ENCODE measurements around the gene ASTN2.
"Not testable (repeated sequence)": the region's sequence is repeated elsewhere in the genome, so short reads cannot be mapped to it uniquely, and the experiment has no call there.

ASTN2 gene

DNA sequence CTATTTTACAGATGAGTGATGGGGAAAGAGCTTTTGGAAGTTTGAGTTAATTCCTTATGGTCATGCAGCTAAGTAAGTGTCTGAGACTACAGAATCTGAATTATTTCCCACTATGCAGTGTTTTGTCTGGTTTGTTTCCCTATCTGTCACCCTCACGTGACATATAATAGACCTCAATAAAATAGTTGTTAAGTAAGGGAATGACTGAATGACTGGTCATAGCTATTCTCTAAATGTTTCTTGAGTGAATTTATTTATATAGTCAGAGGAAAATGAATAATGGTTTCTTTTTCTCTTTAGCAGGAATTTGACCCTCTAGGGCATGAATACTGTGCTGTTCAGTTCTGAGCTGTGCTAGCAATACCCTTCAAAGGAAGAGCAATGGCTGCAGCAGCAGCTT lies 717.5 kb downstream of the ASTN2 start:
- DNase-seq (ENCODE audit: low spot score) = no peak

DNA sequence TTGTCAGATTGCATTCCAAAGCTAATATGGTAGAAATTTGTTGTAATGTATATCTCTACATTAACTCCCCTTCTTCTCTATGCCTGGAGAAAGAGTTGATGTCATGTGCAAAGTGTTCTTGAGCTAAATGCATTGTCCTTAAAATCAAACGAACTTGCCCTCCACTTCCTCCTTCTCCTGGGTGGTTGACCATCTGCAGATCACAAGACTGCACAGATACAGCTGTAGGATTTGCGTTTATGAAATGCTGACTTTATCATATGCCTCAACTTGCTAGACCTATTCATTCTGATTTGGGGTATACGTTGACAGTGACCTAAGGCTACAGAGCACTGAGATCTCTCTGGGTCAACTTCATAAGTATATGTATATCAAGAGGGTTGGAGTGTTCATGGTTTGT lies 719.4 kb downstream of the ASTN2 start:
- DNase-seq (ENCODE audit: low spot score) = no peak

DNA sequence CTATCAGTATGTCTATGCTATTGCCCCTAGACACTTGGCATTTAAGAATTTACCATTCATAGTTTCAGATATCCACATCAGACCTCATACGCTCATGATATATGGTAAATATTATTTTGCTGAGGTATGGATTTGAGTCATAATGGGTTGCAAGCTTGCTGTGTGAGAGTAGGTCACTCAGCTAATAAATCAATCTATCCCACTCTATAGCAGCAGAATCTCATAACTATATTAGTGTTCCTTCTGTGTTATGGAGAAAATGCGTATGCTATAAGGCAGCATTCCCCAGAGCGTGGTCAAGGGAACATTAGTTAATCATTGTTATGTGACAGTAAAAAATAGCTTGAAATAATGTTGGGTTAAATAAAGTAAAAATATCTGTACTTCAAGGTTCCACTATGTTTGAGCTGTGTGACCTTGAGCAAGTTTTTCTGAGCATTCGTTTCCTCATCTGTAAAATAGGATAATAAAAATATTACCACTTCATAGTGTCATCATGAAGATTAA lies 720.0 kb downstream of the ASTN2 start:
- DNase-seq (ENCODE audit: low spot score) = no peak

DNA sequence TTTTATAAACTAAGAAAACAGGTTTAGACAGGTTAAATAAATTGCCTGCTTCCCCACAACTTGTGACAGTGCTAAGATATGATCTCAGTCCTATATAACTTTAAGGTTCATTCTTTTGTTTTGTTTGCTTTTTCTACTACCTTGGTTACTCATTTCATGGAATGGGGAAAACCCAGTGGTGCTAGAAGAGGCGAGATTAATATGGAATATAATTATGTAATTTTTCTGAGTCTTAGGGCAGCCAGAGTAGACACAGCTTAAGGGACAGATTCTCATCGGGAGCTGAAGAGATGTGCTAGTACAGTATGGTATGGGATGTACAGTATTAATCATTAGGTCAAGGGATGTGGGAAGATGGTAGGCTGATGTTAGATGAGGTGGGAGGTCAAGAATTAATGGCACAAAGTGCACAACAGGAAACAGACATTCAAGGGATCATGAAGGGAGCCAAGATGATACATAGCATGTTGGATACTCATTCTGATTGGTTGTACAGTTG lies 721.6 kb downstream of the ASTN2 start:
- no peak for DNase-seq (ENCODE audit: low spot score)

DNA sequence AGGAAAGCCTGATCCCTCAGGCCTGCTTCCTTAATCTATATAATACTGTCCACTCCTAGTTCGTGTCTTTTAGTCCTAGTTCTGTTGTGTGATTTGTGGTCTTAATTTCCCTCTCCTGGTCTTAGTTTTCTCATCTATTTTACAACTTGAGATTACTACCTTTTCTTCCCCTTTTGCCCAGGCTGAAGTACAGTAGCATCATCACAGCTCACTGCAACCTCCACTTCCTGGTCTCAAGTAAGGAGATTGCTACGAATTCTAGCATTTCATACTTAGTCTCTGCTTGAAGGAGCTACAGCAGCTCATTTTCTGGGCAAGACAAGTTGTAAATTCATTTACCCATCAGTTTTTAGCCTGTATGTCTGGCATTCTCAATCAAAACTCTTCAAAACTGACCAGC lies 722.2 kb downstream of the ASTN2 start:
- no peak for DNase-seq (ENCODE audit: low spot score)

DNA sequence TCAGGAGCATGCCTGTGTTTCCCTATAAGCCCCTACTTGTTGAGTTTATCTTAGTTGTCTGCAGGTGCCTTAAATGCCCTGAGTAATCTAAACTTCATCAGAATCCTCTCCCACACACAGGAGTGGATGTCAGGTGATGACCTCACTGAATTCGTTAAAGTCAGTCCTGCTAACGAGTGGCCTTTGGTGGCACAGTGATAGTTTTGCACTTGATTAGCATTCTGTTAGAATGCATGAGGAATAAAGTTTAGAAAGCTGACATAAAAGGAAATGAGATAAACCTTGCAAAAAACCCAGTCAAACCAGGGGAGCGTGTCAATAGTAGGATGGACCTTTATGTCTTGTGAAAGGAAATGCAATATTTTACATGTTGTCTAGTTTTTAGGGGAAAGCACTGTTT lies 723.2 kb downstream of the ASTN2 start:
- DNase-seq (ENCODE audit: low spot score) = no peak

DNA sequence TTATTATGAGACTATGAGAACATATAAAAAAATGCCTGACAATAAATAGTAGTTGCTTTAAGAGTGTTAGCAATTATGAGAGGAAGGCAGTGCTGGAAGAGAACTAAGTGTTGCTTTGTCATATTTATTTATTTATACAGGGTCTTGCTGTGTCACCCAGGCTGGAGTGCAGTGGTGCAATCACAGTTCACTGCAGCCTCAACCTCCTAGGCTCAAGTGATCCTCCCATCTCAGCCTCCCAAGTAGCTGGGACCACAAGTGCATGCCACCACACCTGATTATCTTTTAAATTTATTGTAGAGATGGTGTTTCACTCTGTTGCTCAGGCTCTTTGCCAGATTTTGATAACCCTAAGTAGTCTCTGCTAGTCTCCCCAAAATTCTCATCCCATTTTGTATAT lies 724.1 kb downstream of the ASTN2 start:
- DNase-seq (ENCODE audit: low spot score) = not testable (repeated sequence)

DNA sequence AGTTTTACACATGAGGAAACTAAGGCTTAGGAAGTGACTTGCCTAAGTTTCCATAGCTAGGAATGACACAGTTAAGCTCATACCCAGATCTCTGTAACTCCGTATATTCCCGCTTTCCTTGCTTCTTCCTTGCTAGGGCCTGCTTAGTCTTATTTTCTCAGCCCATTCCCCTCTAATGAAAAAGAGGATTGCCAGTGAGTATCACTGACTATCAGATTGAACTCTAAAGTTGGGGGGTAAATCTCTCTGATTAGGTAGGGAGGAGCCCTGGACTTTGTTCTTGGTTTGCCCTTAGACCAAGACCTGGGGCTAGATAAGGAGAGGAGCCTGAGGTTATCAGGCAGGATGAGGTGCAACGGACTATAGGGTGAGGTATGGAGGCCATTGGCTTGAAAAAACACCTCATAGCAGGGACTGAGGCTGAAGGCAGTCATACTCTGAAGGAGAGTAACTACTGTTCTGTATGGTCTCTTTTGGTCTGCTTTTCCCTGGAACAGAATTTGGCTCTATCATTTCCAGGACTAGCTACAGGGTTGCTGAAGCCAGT lies 725.3 kb downstream of the ASTN2 start:
- DNase-seq (ENCODE audit: low spot score) = peak; percentile 14

DNA sequence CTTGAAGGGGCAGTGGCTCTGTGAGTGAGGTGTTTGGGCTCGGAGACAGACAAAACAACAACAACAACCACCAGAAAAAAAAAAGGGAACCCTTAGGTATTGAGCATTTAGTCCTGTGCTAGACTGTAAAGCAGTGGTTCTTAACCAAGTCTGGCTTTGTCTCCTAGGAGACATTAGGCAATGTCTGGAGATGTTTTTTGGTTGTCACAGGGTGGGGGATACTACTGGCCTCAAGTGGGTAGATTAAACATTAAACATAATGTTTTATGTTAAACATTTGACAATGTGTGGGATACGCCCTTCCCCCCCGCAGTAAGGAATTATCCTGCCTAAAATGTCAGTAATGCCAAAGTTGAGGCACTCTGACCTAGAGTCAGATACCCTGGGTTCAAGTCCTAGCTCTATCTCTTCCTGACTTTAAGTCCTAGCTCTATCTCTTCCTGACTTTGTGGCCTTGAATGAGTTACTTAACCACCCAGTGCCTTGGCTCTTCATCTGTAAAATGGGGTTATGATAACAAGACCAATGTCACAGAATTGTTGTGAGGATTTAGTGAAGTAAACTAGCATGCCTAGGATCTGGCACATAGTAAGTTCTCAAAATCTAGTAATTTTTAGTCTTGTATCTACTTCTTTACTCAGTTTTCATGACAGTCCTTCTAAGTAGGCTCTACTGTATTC lies 725.9 kb downstream of the ASTN2 start:
- no peak for DNase-seq (ENCODE audit: low spot score)

DNA sequence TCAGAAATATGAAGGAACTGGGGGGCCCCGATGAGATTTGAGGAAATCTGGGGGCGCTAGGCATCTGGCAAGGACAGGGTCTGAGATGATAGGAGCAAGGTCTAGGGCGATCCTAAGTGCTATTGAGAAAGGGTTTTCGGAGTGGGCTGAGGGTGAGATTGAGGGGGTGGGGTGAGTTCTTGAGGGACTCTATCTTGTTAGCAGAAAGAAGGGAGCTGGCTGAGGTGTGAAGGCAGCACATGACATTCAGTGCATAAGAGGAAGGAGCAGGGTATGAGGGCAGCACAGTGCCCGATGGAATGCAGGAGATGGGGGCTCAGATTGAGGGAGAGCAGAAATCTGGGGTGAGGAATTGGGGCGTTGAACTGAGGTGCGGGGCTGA lies 727.1 kb downstream of the ASTN2 start:
- peak; percentile 30 for DNase-seq (ENCODE audit: low spot score)

DNA sequence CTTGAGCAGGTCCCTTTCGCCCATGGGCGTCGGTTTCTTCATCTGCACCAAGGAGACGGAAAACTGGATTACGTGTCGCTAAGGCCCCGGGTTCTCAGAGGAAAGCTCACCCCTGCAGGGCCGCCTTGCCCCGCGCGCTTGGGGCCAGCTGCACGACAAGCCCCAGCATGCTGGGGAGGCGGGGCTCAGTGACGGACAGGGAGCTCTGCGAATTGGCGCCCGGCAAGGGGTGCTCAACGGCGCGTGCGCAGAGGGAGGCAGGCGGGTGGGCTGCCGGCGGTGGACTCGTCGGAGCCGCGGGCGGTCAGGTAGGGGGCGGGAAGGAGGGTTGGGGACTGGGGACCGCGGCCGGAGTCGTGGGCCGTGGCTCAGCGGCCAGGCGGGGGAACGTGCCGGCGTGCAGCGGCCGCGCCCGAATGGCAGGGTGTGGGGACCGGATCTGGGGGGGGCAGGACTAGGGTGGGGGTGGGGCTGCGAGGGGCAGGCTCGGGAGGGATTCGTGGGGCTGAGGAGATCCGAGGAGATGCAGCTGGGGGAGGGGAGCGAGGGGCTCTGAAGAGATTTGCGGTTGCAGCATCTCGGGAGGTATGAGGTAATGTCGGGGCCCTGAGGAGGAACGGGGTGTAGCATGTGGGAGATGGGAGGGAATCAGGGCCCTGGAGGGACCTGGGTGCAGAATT lies 727.6 kb downstream of the ASTN2 start, which contains the start of gene TRIM32:
Gene TRIM32 (plus strand): TSS at position 232 of the 680 bp plus-strand sequence. CDS start 10,438 bp downstream, outside the sequence.
- DNase-seq (ENCODE audit: low spot score) = peak; percentile 99

DNA sequence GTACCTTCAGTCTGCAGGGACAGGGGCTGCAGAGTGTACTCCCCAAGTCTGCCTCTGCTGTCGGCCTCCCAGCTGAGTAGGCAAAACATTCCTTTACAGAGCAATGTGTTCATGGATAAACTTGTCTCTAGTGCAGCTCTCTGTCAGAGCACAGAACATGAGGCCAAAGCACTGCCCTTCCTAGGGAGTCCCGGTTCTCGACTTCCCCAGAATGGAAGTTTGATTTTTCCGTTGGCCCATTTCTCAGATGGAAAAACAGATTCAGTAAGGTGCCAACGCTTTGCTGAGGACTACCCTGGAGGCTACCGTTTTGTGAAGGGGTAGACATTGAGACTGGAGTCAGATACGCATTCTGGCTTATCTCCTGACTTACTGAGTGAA lies 728.2 kb downstream of the ASTN2 start:
- no peak for DNase-seq (ENCODE audit: low spot score)

DNA sequence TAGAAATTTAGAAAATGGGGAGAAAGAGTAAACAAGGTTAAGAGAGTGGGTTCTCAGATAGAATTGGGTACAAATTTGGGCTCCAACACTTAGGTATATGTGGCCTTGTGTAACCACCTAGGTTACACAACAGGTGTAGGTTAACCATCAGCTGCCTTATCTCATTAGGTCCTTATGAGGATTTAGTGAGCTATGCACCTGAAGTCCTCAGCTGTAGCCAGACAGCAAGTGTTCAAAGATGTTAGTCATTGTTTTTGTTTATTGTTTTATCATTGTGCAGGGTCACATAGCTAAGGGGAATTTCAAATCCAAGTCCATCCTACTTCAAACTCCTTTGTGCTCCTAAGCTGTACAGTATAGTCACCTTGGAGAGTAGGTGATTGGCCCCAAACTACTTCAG lies 728.7 kb downstream of the ASTN2 start:
- DNase-seq (ENCODE audit: low spot score) = no peak

DNA sequence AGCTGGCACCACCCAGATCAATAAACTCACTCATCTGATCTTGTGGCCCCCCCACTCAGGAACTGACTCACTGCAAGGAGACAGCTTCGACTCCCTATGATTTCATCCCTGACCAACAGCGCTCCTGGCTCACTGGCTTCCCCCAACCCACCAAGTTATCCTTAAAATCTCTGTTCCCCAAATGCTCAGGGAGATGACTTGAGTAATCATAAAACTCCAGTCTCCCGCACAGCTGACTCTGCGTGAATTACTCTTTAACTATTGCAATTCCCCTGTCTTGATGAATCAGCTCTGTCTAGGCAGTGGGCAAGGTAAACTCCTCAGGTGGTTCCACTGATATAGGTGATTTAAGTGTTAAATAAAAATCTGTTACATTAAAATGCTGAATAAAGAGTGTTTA lies 729.7 kb downstream of the ASTN2 start:
- no peak for DNase-seq (ENCODE audit: low spot score)

DNA sequence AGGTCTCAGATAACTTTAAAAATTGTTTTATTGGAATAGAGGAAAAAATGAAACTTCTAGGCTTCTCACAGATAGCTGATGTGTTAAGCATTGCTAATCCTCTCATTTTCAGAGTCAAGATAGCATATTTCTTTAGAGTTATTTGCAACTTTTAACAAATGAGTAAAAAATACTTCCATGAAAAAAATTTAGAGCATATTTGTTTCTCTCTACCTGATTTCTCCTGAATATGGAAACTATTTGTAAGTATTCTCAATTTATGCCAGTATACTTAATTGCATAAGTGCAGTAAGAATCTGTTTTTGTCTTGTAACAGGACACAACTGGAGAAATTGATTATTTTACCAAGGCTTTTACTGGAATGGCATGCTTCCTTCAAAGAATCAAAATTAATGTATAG lies 731.3 kb downstream of the ASTN2 start:
- DNase-seq (ENCODE audit: low spot score) = no peak

DNA sequence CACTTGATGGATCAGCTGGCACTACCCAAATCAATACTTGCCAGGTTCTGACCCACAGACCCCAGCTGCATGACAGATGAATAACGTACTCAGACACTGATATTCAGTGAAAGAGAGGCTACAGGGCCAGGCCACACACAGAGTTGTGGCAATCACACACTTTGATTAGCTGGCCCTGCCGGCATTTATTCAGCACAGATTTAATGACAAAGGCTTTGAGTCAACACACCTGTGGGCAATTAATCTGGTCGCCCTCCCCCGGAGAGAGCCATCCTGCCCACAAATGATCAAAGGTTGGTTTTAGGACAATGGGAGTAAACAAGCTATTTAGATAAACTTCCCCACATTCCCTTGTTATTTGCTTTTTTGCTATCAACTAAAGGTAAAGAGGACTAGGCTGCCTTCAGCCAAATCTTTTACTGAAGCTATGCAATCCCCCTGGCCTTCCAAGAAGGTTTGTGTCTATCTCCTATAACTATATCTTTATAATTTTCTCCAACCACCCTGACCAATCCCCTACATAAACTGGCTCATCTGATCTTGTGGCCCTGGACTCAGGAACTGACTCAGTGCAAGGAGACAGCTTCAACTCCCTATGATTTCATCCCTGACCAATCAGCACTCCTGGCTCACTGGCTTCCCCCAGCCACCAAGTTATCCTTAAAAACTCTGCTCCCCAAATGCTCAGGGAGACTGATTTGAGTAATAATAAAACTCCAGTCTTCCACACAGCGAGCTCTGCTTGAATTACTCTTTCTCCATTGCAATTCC lies 740.5 kb downstream of the ASTN2 start:
- no peak for DNase-seq (ENCODE audit: low spot score)

DNA sequence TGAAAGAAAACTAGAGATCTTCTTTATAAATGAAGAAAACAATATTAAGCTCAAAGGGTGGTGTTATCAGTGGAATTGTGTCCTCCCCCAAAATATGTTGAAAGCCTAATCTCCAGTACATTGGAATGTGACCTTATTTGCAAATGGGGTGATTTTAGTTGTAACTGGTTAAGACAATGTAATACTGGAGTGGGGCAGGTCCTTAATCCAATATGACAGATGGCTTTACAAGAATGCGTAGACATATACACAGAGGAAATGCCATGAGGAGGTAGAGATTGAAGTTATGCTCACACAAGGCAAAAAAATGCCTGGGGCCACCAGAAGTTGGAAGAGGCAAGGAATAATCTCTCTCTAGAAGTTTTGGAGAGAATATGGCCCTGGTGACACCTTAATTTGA lies 741.5 kb downstream of the ASTN2 start:
- DNase-seq (ENCODE audit: low spot score) = no peak

DNA sequence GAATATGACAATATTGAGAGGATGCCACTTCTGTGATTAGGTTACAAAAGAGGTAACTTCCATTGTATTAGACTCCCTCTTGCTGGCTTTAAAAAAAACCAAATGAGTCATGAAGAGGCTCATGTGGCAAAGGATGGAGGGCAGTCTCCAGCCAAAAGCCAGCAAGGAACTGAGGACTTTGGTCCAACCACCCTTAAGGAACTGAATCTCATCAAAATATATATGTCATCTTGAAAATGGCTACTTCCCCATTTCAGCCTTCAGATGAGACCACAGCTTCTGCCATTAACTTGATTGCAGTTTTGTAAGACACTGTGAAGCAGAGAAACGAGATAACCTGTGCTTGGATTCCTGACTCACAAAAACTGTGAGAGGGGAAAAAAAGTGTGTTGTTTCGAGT lies 743.3 kb downstream of the ASTN2 start:
- no peak for DNase-seq (ENCODE audit: low spot score)

DNA sequence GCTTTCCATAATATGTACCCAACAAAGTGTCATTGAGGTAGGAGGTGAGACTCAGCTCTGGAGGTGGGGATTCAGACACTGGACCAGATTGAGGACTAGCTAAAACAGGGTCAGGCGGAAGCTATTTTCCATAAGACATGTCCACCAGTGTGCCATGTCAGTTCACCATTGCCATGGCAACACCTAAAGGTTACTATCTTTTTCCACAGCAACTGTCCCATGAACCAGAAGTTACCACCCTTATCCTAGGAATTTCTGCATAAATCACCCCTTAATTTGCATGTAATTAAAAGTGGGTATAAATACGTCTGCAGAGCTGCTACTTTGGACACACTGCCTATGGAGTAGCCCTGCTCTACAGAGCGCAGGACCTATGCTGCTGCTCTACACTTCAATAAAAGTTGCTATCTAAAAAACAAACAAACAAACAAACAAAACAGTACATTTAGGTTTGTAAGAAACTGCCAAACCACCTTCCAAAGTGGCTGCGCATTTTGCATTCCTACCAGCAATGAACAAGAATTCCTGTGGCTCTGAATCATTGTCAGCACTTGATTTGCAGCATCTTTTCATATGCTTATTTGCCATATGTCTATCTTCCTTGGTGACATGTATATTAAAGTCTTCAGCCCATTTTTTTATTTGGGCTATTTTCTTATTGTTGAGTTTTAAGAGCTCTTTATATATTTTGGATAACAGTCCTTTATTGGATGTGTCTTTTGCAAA lies 745.7 kb downstream of the ASTN2 start:
- DNase-seq (ENCODE audit: low spot score) = no peak

DNA sequence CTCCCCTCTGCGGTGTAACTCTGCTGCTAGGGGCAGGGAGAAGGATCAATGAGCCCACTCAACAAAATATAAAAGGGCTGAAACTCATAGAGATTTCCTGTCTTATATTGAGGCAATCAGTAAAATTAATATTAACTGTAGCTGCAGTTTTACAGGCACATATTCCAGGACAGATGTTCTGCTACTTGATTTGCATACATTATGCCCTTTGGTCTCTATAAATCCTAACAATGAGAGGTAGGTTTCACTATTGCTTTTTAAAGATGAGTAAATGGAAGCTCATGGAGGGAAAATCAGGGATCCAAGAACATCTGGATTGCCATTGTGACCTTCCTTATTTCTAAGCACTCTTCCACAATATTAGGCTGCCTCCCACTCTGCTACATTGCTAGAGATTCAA lies 751.3 kb downstream of the ASTN2 start:
- DNase-seq (ENCODE audit: low spot score) = no peak

DNA sequence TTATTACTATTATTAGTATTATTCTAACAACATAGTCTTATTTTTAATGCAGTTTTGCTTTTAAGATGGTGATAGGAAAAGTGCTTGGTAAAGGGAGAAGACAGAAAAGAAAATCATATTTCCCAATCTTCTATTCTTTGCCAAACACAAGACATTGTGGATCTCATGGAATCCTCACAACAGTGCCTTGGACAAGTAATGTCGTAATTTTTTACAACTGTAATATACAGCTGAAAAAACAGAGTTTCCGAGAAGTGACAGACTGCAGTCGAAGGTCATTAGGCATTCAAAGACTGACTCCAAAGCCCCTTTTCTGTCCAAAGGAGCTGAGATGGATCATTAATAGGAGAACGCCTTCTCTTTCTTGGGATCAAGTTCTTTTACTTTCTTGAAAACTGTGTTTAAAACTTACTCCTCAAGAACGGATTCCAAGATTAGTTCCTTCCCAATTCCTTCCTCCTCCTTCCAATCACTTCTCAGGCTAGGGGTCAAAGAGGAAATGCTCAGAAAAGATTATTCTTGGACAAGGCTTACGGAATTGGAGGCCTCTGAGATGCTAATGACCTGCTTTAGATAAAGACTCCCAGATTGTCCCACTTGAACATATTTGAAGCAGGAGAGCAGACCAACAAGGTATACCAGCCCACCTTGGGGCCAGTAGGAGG lies 752.1 kb downstream of the ASTN2 start:
- no peak for DNase-seq (ENCODE audit: low spot score)
